HG02571 (cell line): ENCODE results near the gene PPP6R2.
A peak's percentile ranks its signal among the peaks of the same experiment; 100 is the strongest.
"Not testable (repeated sequence)": the region's sequence is repeated elsewhere in the genome, so short reads cannot be mapped to it uniquely, and the experiment has no call there.

Experiments
- ATAC-seq: cut with Tn5 transposase; IDR thresholded peaks from one replicate; pipeline ENCODE4 v1.9.1; 2021; ENCODE audit warnings: mild to moderate bottlenecking, moderate library complexity; ENCODE audit not compliant: unreplicated experiment

The PPP6R2 gene

GRCh38 chr22:50317674-50318073 is 25.5 kb upstream of the PPP6R2 start:
- ATAC-seq, result no peak

GRCh38 chr22:50318356-50318697 is 24.8 kb upstream of the PPP6R2 start:
- ATAC-seq, result no peak

- ATAC-seq, result no peak
Measured at GRCh38 chr22:50318698-50319411, 24.3 kb upstream of the PPP6R2 start.

GRCh38 chr22:50319503-50319951 is 23.6 kb upstream of the PPP6R2 start:
- no peak for ATAC-seq

- no peak for ATAC-seq
Measured at GRCh38 chr22:50320116-50320515, 23.0 kb upstream of the PPP6R2 start.

- no peak for ATAC-seq
Measured at GRCh38 chr22:50320671-50321325, 22.3 kb upstream of the PPP6R2 start.

- not testable (repeated sequence) for ATAC-seq
Measured at GRCh38 chr22:50322382-50323104, 20.6 kb upstream of the PPP6R2 start.

GRCh38 chr22:50323900-50324299 is 19.2 kb upstream of the PPP6R2 start:
- no peak for ATAC-seq

GRCh38 chr22:50325444-50326224 is 17.5 kb upstream of the PPP6R2 start:
- no peak for ATAC-seq

- ATAC-seq, result peak; percentile 2
Measured at GRCh38 chr22:50326225-50326955, 16.7 kb upstream of the PPP6R2 start.

- peak; percentile 79 for ATAC-seq
Measured at GRCh38 chr22:50326956-50327710, 16.0 kb upstream of the PPP6R2 start, which contains the start of gene DENND6B. TSS of gene DENND6B (minus strand) at chr22:50327012. CDS start at chr22:50326988, 24 bp downstream.

GRCh38 chr22:50327711-50328019 is 15.5 kb upstream of the PPP6R2 start:
- ATAC-seq, result no peak

GRCh38 chr22:50329236-50329635 is 13.9 kb upstream of the PPP6R2 start:
- no peak for ATAC-seq

GRCh38 chr22:50334433-50334832 is 8.7 kb upstream of the PPP6R2 start:
- not testable (repeated sequence) for ATAC-seq

GRCh38 chr22:50337262-50338041 is 5.7 kb upstream of the PPP6R2 start:
- no peak for ATAC-seq

GRCh38 chr22:50338042-50338573 is 5.0 kb upstream of the PPP6R2 start:
- ATAC-seq, result no peak

GRCh38 chr22:50338860-50339462 is 4.2 kb upstream of the PPP6R2 start:
- no peak for ATAC-seq
